Activated CD8-positive, alpha-beta T cell treated with anti-CD3 and anti-CD28 coated beads for 36 hours (primary cell): ENCODE measurements around the gene EPOP. TPM values are rescaled to one million over a fixed set of nuclear protein-coding genes. Genes with fewer than 3 reads are reported as not detected.

Experiments
- ATAC-seq: fragments of 200-7000 bp; cut with Tn5 transposase; one replicate; pipeline ENCODE4 v1.10.0; 2021; ENCODE audit warnings: mild to moderate bottlenecking, moderate library complexity
- CTCF ChIA-PET: fragments of 350-600 bp; sonication (Branson Sonifier 250); formaldehyde crosslinking; loops from one replicate; lab custom pipeline; 2021; ENCODE audit warnings: antibody characterized with exemption; lab: Charles Lee
- POLR2A ChIA-PET: fragments of 350-600 bp; sonication (Branson Sonifier 250); formaldehyde crosslinking; loops from one replicate; lab custom pipeline; 2021; ENCODE audit warnings: antibody characterized with exemption; lab: Charles Lee
- DNase-seq: peaks from one replicate; pipeline ENCODE4 v3.0.0-alpha.2; 2020
- H3K27ac Mint-ChIP-seq: one replicate; pipeline ENCODE4 v1.8.0; 2021; ENCODE audit warnings: mild to moderate bottlenecking, mixed read lengths
- H3K27me3 Mint-ChIP-seq: one replicate; pipeline ENCODE4 v1.8.0; 2021; ENCODE audit warnings: mixed read lengths
- H3K36me3 Mint-ChIP-seq: one replicate; pipeline ENCODE4 v1.8.0; 2021; ENCODE audit warnings: low read depth, mixed read lengths
- H3K4me1 Mint-ChIP-seq: one replicate; pipeline ENCODE4 v1.8.0; 2021; ENCODE audit warnings: low read depth, mixed read lengths
- H3K4me3 Mint-ChIP-seq: one replicate; pipeline ENCODE4 v1.8.0; 2021; ENCODE audit warnings: mild to moderate bottlenecking, moderate library complexity, mixed read lengths
- H3K9me3 Mint-ChIP-seq: one replicate; pipeline ENCODE4 v1.8.0; 2021; ENCODE audit warnings: mixed read lengths
- intact Hi-C: fragments of 100-400 bp; cut with micrococcal nuclease; formaldehyde crosslinking; loops from one replicate; pipeline ENCODE4 v1.10.0; 2022
- total RNA-seq, 2 experiments: library from RNA; stranded (reverse); gene quantifications; one replicate each; pipeline ENCODE4 v1.2.3, GENCODE V29; 2021
- TF ChIP-seq, protein P1 (sequence below): fragments of 200-600 bp; IDR thresholded peaks from one replicate; pipeline ENCODE4 v1.8.0; 2022; ENCODE audit warnings: antibody characterized with exemption, mild to moderate bottlenecking

The EPOP gene
- total RNA-seq, 2 experiments from 2014 or later = 31.8 to 32.2 TPM

DNA sequence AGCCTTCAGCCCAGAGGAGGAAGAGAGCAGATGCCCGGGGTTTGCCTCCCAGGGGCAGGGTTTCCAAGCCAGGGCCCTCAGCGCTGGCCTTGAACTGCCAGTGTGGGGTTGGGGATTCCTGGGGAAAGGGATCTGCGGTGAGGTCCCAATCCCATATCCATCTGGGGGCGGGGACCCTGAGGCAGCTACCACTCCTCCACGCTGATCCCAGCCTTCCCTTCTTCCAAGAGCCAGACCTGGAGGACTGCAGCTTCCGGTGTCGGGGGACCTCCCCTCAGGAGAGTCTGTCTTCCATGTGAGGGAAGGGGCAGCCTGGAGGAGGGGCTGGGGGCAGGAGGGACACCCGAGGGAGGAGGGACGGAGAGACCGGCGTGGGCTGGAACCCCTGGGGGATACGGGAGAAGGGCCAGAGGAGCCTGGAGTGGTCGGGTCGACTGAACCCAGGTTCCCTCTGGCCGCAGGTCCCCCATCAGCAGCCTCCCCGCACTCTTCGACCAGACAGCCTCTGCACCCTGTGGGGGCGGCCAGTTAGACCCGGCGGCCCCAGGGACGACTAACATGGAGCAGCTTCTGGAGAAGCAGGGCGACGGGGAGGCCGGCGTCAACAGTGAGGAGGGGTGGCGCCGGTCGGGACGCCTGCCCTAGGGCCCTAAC, 44.7 kb upstream of the EPOP start:
- intact Hi-C loops = no loop called here
- no peak overlapping the region for H3K27ac Mint-ChIP-seq
- TF ChIP-seq, protein P1, sequence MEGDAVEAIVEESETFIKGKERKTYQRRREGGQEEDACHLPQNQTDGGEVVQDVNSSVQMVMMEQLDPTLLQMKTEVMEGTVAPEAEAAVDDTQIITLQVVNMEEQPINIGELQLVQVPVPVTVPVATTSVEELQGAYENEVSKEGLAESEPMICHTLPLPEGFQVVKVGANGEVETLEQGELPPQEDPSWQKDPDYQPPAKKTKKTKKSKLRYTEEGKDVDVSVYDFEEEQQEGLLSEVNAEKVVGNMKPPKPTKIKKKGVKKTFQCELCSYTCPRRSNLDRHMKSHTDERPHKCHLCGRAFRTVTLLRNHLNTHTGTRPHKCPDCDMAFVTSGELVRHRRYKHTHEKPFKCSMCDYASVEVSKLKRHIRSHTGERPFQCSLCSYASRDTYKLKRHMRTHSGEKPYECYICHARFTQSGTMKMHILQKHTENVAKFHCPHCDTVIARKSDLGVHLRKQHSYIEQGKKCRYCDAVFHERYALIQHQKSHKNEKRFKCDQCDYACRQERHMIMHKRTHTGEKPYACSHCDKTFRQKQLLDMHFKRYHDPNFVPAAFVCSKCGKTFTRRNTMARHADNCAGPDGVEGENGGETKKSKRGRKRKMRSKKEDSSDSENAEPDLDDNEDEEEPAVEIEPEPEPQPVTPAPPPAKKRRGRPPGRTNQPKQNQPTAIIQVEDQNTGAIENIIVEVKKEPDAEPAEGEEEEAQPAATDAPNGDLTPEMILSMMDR = no peak
- DNase-seq = no peak
- ATAC-seq = no peak
- ChIA-PET POLR2A (interaction anchor here (1.4 to 15.9 kb wide), 3 partner anchors 9 to 22 kb away, joined by 3 to 390 read pairs (median 20); partner anchors contain the start of gene MLLT6), CTCF (interaction anchor here (0.6 to 1.9 kb wide), 6 partner anchors 9 to 67 kb away, joined by 3 to 8 read pairs (median 5); no protein-coding TSS in a partner anchor)
- H3K9me3 Mint-ChIP-seq = no peaks in the 10 kb centered on the region
- H3K4me3 Mint-ChIP-seq = no peak overlapping the region
- H3K36me3 Mint-ChIP-seq = peaks cover 52% of the 10 kb centered on the region
- H3K27me3 Mint-ChIP-seq = no peaks in the 10 kb centered on the region
- peaks cover 39% of the 10 kb centered on the region for H3K4me1 Mint-ChIP-seq

GRCh38 chr17:38717139-38717745, 42.5 kb upstream of the EPOP start:
- peaks cover 57% of the 10 kb centered on the region for H3K36me3 Mint-ChIP-seq
- ChIA-PET CTCF (interaction anchor here (1.4 to 3.0 kb wide), 3 partner anchors 11 to 41 kb away, joined by 5 to 16 read pairs (median 6); no protein-coding TSS in a partner anchor), POLR2A (interaction anchor here (15.9 to 18.4 kb wide), 2 partner anchors 5 to 9 kb away, joined by 390 read pairs; partner anchors contain the start of gene MLLT6)
- intact Hi-C loops = no loop called here
- H3K9me3 Mint-ChIP-seq = no peaks in the 10 kb centered on the region
- peak overlapping the region; percentile 69 for H3K27ac Mint-ChIP-seq
- ATAC-seq = no peak
- H3K27me3 Mint-ChIP-seq = no peaks in the 10 kb centered on the region
- no peak for DNase-seq
- TF ChIP-seq, protein P1 = no peak
- peaks cover 39% of the 10 kb centered on the region for H3K4me1 Mint-ChIP-seq
- H3K4me3 Mint-ChIP-seq = no peak overlapping the region

GRCh38 chr17:38716368-38717005, 41.7 kb upstream of the EPOP start:
- ChIA-PET CTCF (interaction anchor here (1.2 to 3.0 kb wide), 5 partner anchors 9 to 40 kb away, joined by 3 to 16 read pairs (median 5); no protein-coding TSS in a partner anchor), POLR2A (interaction anchor here (0.8 to 18.4 kb wide), 5 partner anchors 5 to 40 kb away, joined by 3 to 390 read pairs (median 8); partner anchors contain the start of genes CISD3 and MLLT6)
- TF ChIP-seq, protein P1 = no peak
- ATAC-seq = no peak
- H3K36me3 Mint-ChIP-seq = peaks cover 63% of the 10 kb centered on the region
- intact Hi-C loops = no loop called here
- H3K4me1 Mint-ChIP-seq = peaks cover 46% of the 10 kb centered on the region
- DNase-seq = no peak
- H3K4me3 Mint-ChIP-seq = no peak overlapping the region
- no peaks in the 10 kb centered on the region for H3K9me3 Mint-ChIP-seq
- H3K27me3 Mint-ChIP-seq = no peaks in the 10 kb centered on the region
- peak overlapping the region; percentile 69 for H3K27ac Mint-ChIP-seq

DNA sequence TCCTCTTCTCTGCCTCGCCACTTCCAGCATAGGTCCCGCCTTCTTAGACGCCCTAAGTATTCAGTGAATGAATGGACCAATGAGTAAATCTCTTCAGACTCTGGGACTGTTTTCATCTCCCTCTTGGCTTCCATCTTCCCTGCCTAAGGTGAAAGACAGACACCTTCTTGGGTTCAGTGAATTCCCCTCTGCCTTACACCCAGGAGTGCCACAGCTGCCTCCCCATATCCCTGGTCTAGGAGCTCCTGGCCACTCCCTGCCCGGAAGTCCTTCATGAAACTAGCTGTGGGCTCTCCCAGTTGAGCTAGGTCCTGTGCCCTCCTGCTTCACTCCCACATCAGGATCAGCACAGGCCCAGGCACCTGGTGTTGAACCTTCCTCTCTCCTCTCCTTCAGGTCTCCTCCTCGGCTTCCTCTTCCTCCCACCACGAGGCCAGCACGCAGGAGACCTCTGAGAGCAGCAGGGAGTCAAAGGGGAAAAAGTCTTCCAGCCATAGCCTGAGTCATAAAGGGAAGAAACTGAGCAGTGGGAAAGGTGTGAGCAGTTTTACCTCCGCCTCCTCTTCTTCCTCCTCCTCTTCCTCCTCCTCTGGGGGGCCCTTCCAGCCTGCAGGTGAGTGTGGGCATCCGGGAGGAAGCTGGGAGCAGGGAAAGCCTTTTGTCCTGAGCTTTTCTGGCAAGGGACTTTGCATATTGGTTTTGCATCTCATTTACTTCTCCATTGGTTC, 40.6 kb upstream of the EPOP start:
- H3K4me1 Mint-ChIP-seq = peaks cover 53% of the 10 kb centered on the region
- H3K27me3 Mint-ChIP-seq = no peaks in the 10 kb centered on the region
- no peaks in the 10 kb centered on the region for H3K9me3 Mint-ChIP-seq
- H3K4me3 Mint-ChIP-seq = no peak overlapping the region
- ChIA-PET POLR2A (interaction anchor here (0.6 to 18.4 kb wide), 5 partner anchors 6 to 39 kb away, joined by 3 to 390 read pairs (median 8); partner anchors contain the start of genes CISD3 and MLLT6), CTCF (interaction anchor here (1.2 to 3.0 kb wide), 4 partner anchors 8 to 19 kb away, joined by 3 to 16 read pairs (median 4); no protein-coding TSS in a partner anchor)
- TF ChIP-seq, protein P1 = no peak
- DNase-seq (no peak), ATAC-seq (no peak)
- intact Hi-C loops = no loop called here
- H3K27ac Mint-ChIP-seq = peak overlapping the region; percentile 84
- H3K36me3 Mint-ChIP-seq = peaks cover 63% of the 10 kb centered on the region
